ENCODE results near the gene ATG16L2.
"Not testable (repeated sequence)": the region's sequence is repeated elsewhere in the genome, so short reads cannot be mapped to it uniquely, and the experiment has no call there.

The ATG16L2 gene

GRCh38 chr11:72823105-72823804, 9.0 kb downstream of the ATG16L2 start:
- DNase-seq (ENCODE audit: low read depth in 2 of 2, low spot score in 1 of 2), result no peak

DNA sequence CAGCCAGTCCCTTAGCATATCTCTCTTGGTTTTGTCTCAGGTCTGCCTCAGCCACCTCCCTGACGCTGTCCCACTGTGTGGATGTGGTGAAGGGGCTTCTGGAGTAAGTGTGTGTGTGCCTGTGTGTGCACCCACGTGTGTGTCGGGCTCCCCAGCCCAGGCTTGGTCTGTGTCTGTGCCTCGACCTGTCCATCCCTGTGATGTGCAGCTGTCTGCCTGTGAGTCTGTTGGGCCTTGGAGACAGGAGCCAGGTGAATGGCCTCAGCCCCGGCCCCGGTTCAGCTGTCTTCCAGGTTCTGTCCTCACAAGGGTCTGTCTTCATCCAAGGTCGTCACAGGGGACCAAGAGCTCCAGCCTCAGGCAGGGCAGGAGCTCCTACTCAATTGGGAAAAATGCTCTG, 9.8 kb downstream of the ATG16L2 start:
- DNase-seq (ENCODE audit: low read depth in 2 of 2, low spot score in 1 of 2), result no peak

GRCh38 chr11:72824811-72825505, 10.7 kb downstream of the ATG16L2 start:
- no peak for DNase-seq (ENCODE audit: low read depth in 2 of 2, low spot score in 1 of 2)

DNA sequence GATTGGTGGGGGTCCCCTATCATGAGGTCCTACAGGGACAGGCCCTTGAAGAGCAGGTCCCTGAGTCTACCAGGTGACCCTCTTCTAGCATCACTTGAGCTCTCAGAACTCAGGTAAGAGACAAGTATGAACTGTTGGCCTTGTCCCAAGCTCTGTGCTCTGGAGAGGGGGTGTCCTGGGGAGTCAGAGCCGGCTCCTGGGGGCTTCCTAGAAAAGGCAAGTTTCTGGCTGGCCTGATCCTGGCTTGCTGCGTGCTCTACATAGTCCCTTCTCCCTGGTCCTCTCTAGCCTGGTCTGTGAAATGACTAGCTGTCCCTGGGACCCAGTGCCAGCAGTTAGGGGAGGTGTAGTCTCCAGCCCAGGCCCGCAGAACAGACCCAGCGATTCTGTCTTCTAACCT, 11.4 kb downstream of the ATG16L2 start:
- DNase-seq (ENCODE audit: low read depth in 2 of 2, low spot score in 1 of 2), result no peak

DNA sequence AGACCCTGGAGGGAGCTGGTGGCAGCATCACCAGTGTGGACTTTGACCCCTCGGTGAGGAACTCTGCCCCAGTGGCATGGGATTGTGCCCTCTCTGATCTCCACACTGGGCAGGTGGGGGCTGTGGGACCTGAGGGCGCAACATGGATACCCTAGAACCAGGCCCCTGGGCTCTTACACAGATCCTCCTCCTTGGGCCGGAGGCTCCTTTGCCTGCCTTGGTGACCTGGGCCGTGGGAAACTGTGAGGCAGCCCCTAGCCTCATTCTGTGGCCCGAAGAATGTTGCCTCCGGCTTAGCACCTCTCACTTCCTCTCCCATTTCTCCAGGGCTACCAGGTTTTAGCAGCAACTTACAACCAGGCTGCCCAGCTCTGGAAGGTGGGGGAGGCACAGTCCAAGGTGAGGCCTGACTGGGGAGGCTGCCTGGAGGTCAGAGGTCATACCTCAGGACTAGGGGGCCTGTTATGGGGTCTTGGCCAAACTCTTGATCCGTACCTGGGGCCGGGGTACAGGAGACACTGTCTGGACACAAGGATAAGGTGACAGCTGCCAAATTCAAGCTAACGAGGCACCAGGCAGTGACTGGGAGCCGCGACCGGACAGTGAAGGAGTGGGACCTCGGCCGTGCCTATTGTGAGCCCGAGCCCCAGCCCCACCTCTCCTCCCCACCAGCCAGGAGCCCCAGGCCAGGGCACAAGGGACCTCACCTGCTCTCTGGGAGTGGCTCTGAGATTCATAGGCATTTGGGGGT, 12.2 kb downstream of the ATG16L2 start:
- no peak for DNase-seq (ENCODE audit: low read depth in 2 of 2, low spot score in 1 of 2)

- DNase-seq (ENCODE audit: low read depth in 2 of 2, low spot score in 1 of 2), result no peak
These were observed 12.8 kb downstream of the ATG16L2 start for GRCh38 chr11:72826942-72827480.

GRCh38 chr11:72827656-72828055, 13.4 kb downstream of the ATG16L2 start:
- not testable (repeated sequence) for DNase-seq (ENCODE audit: low read depth in 2 of 2, low spot score in 1 of 2)

GRCh38 chr11:72828081-72828567, 13.9 kb downstream of the ATG16L2 start:
- no peak for DNase-seq (ENCODE audit: low read depth in 2 of 2, low spot score in 1 of 2)

DNA sequence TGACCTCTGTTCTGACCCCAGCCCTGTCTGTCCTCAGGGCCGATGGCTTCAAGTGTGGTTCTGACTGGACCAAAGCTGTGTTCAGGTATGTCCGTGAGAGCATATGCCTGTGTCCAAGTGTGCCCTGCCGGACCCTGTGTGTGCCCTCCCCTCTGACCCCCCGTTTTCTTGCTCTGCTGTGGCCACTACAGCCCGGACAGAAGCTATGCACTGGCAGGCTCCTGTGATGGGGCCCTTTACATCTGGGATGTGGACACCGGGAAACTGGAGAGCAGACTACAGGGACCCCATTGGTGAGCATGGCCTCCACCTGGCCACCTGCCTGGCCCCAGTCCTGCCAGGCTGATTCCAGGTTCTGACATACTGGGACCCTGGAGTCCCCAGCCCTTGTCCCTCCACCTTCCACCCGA, 14.5 kb downstream of the ATG16L2 start:
- DNase-seq (ENCODE audit: low read depth in 2 of 2, low spot score in 1 of 2), result no peak

DNA sequence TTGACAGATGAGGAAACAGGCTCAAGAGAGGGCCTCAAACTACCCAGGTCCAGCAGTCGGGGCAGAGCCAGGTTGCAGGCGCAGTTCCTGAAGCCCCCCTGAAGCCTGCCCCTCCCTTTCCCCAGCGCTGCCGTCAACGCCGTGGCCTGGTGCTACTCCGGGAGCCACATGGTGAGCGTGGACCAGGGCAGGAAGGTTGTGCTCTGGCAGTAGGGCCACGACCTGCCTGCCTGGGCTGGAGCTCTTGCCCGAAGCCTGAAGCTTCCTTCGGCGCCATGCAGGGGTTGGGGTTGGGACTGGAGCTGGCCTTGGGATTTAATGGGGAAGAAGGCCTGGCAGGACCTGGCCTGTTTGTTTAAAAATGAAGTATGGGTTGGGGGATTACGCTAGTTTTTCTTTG, 15.0 kb downstream of the ATG16L2 start:
- DNase-seq (ENCODE audit: low read depth in 2 of 2, low spot score in 1 of 2), result no peak

- no peak for DNase-seq (ENCODE audit: low read depth in 2 of 2, low spot score in 1 of 2)
These were observed 15.8 kb downstream of the ATG16L2 start for GRCh38 chr11:72829884-72830533.

- DNase-seq (ENCODE audit: low read depth in 2 of 2, low spot score in 1 of 2), result no peak
These were observed 17.5 kb downstream of the ATG16L2 start for GRCh38 chr11:72831521-72832300.

- no peak for DNase-seq (ENCODE audit: low read depth in 2 of 2, low spot score in 1 of 2)
These were observed 18.3 kb downstream of the ATG16L2 start for GRCh38 chr11:72832301-72833082.

- no peak for DNase-seq (ENCODE audit: low read depth in 2 of 2, low spot score in 1 of 2)
These were observed 19.0 kb downstream of the ATG16L2 start for GRCh38 chr11:72833083-72833733.

- no peak for DNase-seq (ENCODE audit: low read depth in 2 of 2, low spot score in 1 of 2)
These were observed 19.7 kb downstream of the ATG16L2 start for GRCh38 chr11:72833811-72834493.

GRCh38 chr11:72834905-72835304, 20.7 kb downstream of the ATG16L2 start:
- DNase-seq (ENCODE audit: low read depth in 2 of 2, low spot score in 1 of 2), result no peak

- no peak for DNase-seq (ENCODE audit: low read depth in 2 of 2, low spot score in 1 of 2)
These were observed 21.9 kb downstream of the ATG16L2 start for GRCh38 chr11:72836111-72836510.

- DNase-seq (ENCODE audit: low read depth in 2 of 2, low spot score in 1 of 2), result no peak
These were observed 24.6 kb downstream of the ATG16L2 start for GRCh38 chr11:72838691-72839305.

Data from stimulated activated CD8-positive, alpha-beta memory T cell treated with anti-CD3 and anti-CD28 coated beads, Interleukin-4, amount 100 ng/mL, for 4 hours (primary cell).